Breast epithelium (tissue), 4 donors: Measurements from ENCODE around the gene BMP7. TPM values are rescaled to one million over a fixed set of nuclear protein-coding genes. Genes with fewer than 3 reads are reported as not detected.

ENCODE experiments used
- DNase-seq, 2 donors: peaks; one replicate each; pipeline ENCODE4 v3.0.0-alpha.2; 2019; ENCODE audit warnings: low spot score in 2 of 2
- H3K27ac ChIP-seq, 2 donors: fragments of 200-600 bp; sonication (generic) in 1 of 2; one replicate each; pipeline ENCODE4 v1.5.1; 2016 to 2019; ENCODE audit warnings: mild to moderate bottlenecking in 1 of 2
- H3K27me3 ChIP-seq, 2 donors: fragments of 200-600 bp; sonication (generic) in 1 of 2; one replicate each; pipeline versions ENCODE4 v1.5.1 to v1.6.0; 2017 to 2019; ENCODE audit warnings: control low read depth in 1 of 2, mild to moderate bottlenecking in 1 of 2
- H3K36me3 ChIP-seq: fragments of 200-600 bp; one replicate; pipeline ENCODE4 v1.5.1; 2019
- H3K4me1 ChIP-seq, 2 donors: fragments of 200-600 bp; sonication (generic); one replicate each; pipeline ENCODE4 v1.5.1; 2016 to 2019; ENCODE audit warnings: control low read depth in 1 of 2
- H3K4me3 ChIP-seq, 3 donors: fragments of 200-600 bp; sonication (generic); 1 replicate in 2 of 3; 2 replicates in 1 of 3; pipeline ENCODE4 v1.5.1; 2016 to 2019; ENCODE audit warnings: mild to moderate bottlenecking in 3 of 3, moderate library complexity in 2 of 3
- H3K9me3 ChIP-seq, 2 donors: fragments of 200-600 bp; sonication (generic) in 1 of 2; one replicate each; pipeline ENCODE4 v1.5.1; 2016 to 2019; ENCODE audit warnings: control low read depth in 1 of 2
- POLR2A ChIP-seq: fragments of 450-650 bp; IDR thresholded peaks from one replicate; pipeline ENCODE4 v1.6.1; 2016; ENCODE audit warnings: antibody characterized with exemption, mild to moderate bottlenecking, moderate library complexity
- POLR2AphosphoS5 ChIP-seq, 3 donors: sonication (generic); formaldehyde crosslinking; IDR thresholded peaks; one replicate each; pipeline ENCODE4 v1.6.1; 2017; ENCODE audit warnings: antibody characterized with exemption in 3 of 3
- intact Hi-C: fragments of 100-400 bp; cut with DNase I; formaldehyde crosslinking; loops from one replicate; pipeline ENCODE4 v1.15.1; 2023; ENCODE audit warnings: low total_unique reads
- total RNA-seq, 3 donors: library from RNA; depleted of rRNA; stranded (reverse); fragments of >200 nt; gene quantifications; one replicate each; pipeline ENCODE4 v1.1.0, GENCODE V29; 2016
- TF ChIP-seq, protein P1 (sequence below), 3 donors: fragments of 450-650 bp; IDR thresholded peaks; one replicate each; pipeline ENCODE4 v1.5.1; 2016 to 2017; ENCODE audit warnings: antibody characterized with exemption in 3 of 3, mild to moderate bottlenecking in 3 of 3, moderate library complexity in 3 of 3

The BMP7 gene
- total RNA-seq, 3 donors from 2014 or later = 1.6 to 3.8 (median 1.8) TPM

DNA sequence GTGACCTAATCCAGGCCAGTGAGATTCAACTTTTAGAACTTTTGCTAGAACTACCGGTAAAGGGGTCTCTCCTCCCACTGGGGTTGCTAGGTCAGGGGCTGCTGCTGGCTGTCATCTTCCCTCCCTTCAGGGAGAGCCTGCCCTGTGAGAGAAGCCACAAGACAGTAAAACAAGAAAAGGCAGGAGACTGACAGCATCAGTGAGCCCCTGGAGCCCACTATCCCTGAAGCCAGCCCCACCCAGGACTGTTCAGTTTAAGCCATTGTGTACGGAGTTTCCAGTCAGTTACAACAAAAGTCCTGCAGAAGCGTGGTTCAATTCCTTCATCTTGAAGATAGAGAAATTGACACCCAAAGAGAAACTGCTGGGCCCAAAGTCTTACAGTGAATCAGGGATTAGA, 7.9 kb upstream of the BMP7 start:
- DNase-seq = no peak
- Histone ChIP-seq H3K4me1 (no peaks in the 10 kb centered on the region), H3K36me3 (no peaks in the 10 kb centered on the region), H3K9me3 (no peaks in the 10 kb centered on the region), H3K4me3 (no peak overlapping the region), H3K27me3 (peaks cover 0 to 7% of the 10 kb centered on the region in 2 donors), H3K27ac (no peak overlapping the region)
- TF ChIP-seq POLR2AphosphoS5 (IDR thresholded peaks at IDR 0.05) = no peak
- TF ChIP-seq POLR2A = no peak
- TF ChIP-seq, protein P1, sequence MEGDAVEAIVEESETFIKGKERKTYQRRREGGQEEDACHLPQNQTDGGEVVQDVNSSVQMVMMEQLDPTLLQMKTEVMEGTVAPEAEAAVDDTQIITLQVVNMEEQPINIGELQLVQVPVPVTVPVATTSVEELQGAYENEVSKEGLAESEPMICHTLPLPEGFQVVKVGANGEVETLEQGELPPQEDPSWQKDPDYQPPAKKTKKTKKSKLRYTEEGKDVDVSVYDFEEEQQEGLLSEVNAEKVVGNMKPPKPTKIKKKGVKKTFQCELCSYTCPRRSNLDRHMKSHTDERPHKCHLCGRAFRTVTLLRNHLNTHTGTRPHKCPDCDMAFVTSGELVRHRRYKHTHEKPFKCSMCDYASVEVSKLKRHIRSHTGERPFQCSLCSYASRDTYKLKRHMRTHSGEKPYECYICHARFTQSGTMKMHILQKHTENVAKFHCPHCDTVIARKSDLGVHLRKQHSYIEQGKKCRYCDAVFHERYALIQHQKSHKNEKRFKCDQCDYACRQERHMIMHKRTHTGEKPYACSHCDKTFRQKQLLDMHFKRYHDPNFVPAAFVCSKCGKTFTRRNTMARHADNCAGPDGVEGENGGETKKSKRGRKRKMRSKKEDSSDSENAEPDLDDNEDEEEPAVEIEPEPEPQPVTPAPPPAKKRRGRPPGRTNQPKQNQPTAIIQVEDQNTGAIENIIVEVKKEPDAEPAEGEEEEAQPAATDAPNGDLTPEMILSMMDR (IDR thresholded peaks at IDR 0.05) = no peak
- intact Hi-C loops = no loop called here

DNA sequence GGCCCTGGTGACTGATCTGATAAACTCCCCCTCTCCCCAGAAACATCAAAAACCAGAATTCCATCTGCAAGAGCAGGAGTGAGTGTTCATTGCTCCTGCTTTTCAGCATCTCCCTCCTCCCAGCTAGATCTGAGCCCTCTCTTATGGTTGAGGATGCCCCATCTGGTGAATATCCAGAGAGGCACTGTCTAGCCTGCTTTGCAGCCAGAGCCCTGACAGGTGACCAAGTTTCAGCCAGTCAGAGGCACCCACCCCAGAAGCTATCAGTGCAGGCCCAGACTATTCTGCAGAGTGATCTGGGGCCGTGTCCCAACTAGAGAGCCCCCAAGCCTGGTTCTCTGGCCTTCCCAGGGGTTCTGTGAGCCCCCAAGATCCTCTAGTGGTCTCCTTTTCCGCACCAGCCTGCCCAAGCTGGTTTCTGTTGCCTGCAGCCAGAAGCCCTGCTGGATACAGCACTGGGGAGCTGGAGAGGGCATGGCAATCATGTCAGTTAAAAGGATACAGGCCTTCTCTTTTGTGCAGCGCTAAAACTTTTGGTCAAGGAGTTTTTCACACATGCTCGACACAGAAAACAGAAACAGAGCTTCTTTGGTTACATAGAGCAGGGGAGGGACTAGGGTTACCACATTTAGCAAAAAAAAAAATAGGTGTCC, 6.6 kb upstream of the BMP7 start:
- no peaks in the 10 kb centered on the region for H3K4me1 ChIP-seq
- H3K9me3 ChIP-seq = no peaks in the 10 kb centered on the region
- H3K36me3 ChIP-seq = no peaks in the 10 kb centered on the region
- H3K4me3 ChIP-seq = no peak overlapping the region
- H3K27me3 ChIP-seq = peaks cover 0 to 18% of the 10 kb centered on the region in 2 donors
- intact Hi-C loops = no loop called here
- DNase-seq = no peak
- no peak overlapping the region for H3K27ac ChIP-seq
- TF ChIP-seq, protein P1 (IDR thresholded peaks at IDR 0.05) = no peak
- no peak for TF ChIP-seq POLR2A
- TF ChIP-seq POLR2AphosphoS5 (IDR thresholded peaks at IDR 0.05) = no peak

DNA sequence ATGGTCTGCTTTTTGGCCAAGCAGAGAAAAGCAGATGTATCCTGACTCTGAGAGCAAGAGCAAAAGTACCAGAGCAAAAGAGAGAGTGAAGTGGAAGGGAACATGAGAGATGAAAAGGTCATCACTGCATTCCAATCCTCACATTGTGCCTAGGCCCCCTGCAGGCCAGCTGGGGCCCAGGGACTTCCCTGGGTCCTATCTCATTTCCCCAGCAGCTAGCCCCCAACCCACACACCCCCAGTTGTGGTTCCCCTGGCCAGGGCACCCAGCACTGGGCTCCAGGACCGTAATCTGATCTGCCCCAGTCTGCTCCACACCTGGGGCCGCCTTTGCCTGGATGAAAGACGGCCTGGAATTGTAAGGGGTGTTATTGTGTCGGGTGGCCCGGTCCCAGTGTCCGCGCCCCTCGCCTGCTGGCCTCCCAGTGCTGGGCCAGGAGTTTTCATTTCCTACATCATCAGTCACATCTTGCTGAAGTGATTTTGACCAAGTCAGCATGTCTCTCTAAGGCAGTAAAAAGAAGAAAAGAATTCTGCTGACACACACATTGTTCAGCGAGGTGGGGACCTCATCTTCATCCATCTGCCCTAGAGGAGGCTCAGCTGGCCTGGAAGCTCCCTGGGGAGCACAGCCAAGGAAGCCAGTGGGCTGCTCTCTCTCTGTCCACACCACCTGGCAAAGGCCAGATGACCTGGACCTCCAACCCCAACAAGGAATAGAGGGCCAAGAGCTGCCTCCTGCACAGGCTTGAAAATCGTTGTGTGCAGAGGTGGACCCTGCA, 4.0 kb upstream of the BMP7 start:
- no peak for DNase-seq
- no peaks in the 10 kb centered on the region for H3K36me3 ChIP-seq
- H3K27me3 ChIP-seq = peaks cover 0 to 44% of the 10 kb centered on the region in 2 donors
- no peak overlapping the region for H3K4me3 ChIP-seq
- H3K4me1 ChIP-seq = no peaks in the 10 kb centered on the region
- TF ChIP-seq POLR2A (no peak), POLR2AphosphoS5 (IDR thresholded peaks at IDR 0.05) (no peak)
- TF ChIP-seq, protein P1 (IDR thresholded peaks at IDR 0.05) = no peak
- no peak overlapping the region for H3K27ac ChIP-seq
- H3K9me3 ChIP-seq = no peaks in the 10 kb centered on the region
- intact Hi-C loops = no loop called here

DNA sequence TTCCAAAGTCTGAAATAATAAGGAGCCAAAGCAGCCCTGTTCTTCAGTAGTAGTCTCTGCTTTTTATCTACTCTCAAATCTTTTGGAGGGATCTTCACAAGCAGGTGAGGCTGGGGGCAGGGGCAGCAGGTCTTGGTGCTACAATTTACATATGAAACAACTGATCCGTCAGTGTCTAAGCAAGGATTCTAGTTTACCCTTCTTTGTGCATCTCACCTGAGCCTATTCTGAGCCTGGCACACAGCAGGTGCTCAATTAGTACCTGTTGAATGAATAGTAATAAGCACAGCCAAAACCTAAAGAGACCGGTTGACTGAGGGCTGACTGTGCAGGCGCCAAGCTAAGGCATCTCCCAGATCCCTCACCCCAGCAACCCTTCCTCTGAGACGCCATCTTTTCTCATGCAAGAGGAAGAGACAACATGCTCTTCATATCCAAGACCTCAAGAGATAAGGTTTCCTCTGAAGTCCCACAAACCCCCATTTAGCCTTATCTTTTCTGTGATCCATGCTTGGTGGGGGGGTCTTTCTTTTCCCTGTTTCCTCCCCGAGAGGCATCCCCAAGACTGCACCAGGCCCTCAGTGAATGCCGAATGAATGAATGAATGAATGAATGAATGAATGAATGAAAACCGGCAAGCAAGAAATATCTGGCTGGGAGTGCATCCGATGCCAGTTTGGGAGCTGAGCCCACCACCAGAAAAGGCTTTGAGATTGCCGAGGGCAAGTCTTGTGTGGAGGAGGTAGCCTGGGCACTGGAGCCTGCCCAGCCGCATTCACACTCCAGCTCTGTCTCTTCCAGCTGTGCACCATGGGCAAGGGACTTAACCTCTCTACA, 2.9 kb upstream of the BMP7 start:
- H3K9me3 ChIP-seq = no peaks in the 10 kb centered on the region
- no peak overlapping the region for H3K27ac ChIP-seq
- H3K4me1 ChIP-seq = no peaks in the 10 kb centered on the region
- DNase-seq = no peak
- TF ChIP-seq, protein P1 (IDR thresholded peaks at IDR 0.05) = no peak
- no peaks in the 10 kb centered on the region for H3K36me3 ChIP-seq
- peaks cover 0 to 50% of the 10 kb centered on the region in 2 donors for H3K27me3 ChIP-seq
- intact Hi-C loops = no loop called here
- H3K4me3 ChIP-seq = no peak overlapping the region
